C4-2B (cell line): Measurements from ENCODE around the gene CDK14.

Experiments
- CTCF ChIP-seq: fragments of 450-650 bp; conservative IDR thresholded peaks from 2 replicates; pipeline ENCODE4 v1.5.1; 2017; ENCODE audit warnings: mild to moderate bottlenecking
- ZFX ChIP-seq: fragments of 450-650 bp; IDR thresholded peaks from 2 replicates; pipeline ENCODE4 v1.6.1; 2017

- no peak for TF ChIP-seq CTCF
- TF ChIP-seq ZFX: no peak
Observed at GRCh38 chr7:91165846-91166230, 569.7 kb downstream of the CDK14 start.
